HepG2 (cell line): Measurements from ENCODE around the gene FANCE. TPM values are rescaled to one million over a fixed set of nuclear protein-coding genes. Genes with fewer than 3 reads are reported as not detected.

Experiments used
- DNMT3B ChIP-seq: conservative IDR thresholded peaks from 2 replicates; pipeline ENCODE4 v1.6.1; 2016; ENCODE audit warnings: missing biosample characterization, control low read depth
- HES4 ChIP-seq: sonication (generic); formaldehyde crosslinking; IDR thresholded peaks from 2 replicates; pipeline ENCODE4 v1.9.0; 2021; ENCODE audit warnings: mild to moderate bottlenecking, missing genetic modification reagents, borderline replicate concordance
- HMGXB3 ChIP-seq: sonication (generic); formaldehyde crosslinking; IDR thresholded peaks from 2 replicates; pipeline ENCODE4 v1.4.0; 2020; ENCODE audit warnings: missing genetic modification reagents, borderline replicate concordance
- IRF1 ChIP-seq: sonication (generic); formaldehyde crosslinking; IDR thresholded peaks from 2 replicates; pipeline ENCODE4 v1.4.0; 2020; ENCODE audit warnings: low read depth, mild to moderate bottlenecking, missing genetic modification reagents
- MXI1 ChIP-seq: IDR thresholded peaks from 3 replicates; pipeline ENCODE4 v1.6.1; 2012; ENCODE audit warnings: low read depth, low read length, inconsistent platforms, borderline replicate concordance
- MYPOP ChIP-seq: sonication (generic); formaldehyde crosslinking; IDR thresholded peaks from 2 replicates; pipeline ENCODE4 v1.8.1; 2023; ENCODE audit warnings: mild to moderate bottlenecking, moderate library complexity, missing genetic modification reagents
- PLSCR1 ChIP-seq: sonication (generic); formaldehyde crosslinking; IDR thresholded peaks from 2 replicates; pipeline ENCODE4 v1.5.0; 2020; ENCODE audit warnings: missing genetic modification reagents, mild to moderate bottlenecking, borderline replicate concordance
- ZBTB40 ChIP-seq, 2 experiments: fragments of 450-650 bp in 1 of 2; sonication (generic) in 1 of 2; formaldehyde crosslinking in 1 of 2; IDR thresholded peaks; 2 replicates each; pipeline versions ENCODE4 v1.6.1 to v1.8.0; 2016 to 2022; ENCODE audit warnings: antibody characterized with exemption in 1 of 2, mild to moderate bottlenecking in 1 of 2, missing genetic modification reagents in 1 of 2
- ZNF235 ChIP-seq: sonication (generic); formaldehyde crosslinking; IDR thresholded peaks from 2 replicates; pipeline ENCODE4 v1.8.1; 2023; ENCODE audit warnings: mild to moderate bottlenecking, missing genetic modification reagents, borderline replicate concordance
- ZNF75D ChIP-seq: sonication (generic); formaldehyde crosslinking; IDR thresholded peaks from 2 replicates; pipeline ENCODE4 v1.8.1; 2023; ENCODE audit warnings: missing genetic modification reagents, mild to moderate bottlenecking, borderline replicate concordance
- polyA plus RNA-seq, 8 experiments: library from polyadenylated mRNA; depleted of rRNA in 3 of 8; stranded (reverse) in 7 of 8; unstranded in 1 of 8; fragments of >200 nt; fragmentation: Illumina TruSeq in 4 of 8; extraction: Trizol in 4 of 8; gene quantifications; 2 replicates each; pipeline versions ENCODE4 v1.2.1 to v1.2.3, GENCODE V29; 2011 to 2016; ENCODE audit warnings: low read depth in 4 of 8, missing spikeins in 1 of 8, mixed read lengths in 1 of 8; ENCODE audit not compliant: insufficient read depth in 1 of 8
- total RNA-seq, 5 experiments: library from RNA; depleted of rRNA; stranded (reverse); fragments of >200 nt; fragmentation: Illumina TruSeq; extraction: Trizol; gene quantifications; 2 replicates each; pipeline ENCODE4 v1.2.3, GENCODE V29; 2016; ENCODE audit warnings: low read depth in 1 of 5

FANCE gene
- total and polyA plus RNA-seq, 2 of the 13 experiments (the other 11 are each of a cell fraction or from before 2014, with no cell fraction given) = 7.1 to 11.2 TPM

GRCh38 chr6:35468980-35469750 is 17.0 kb downstream of the FANCE start (continued):
- TF ChIP-seq HMGXB3 (CRISPR knock-in tag) = no peak
- TF ChIP-seq ZNF75D = 0 out of 2 replicates have a peak, but pooled peaks have one; percentile 67
- no peak for TF ChIP-seq MXI1
- TF ChIP-seq DNMT3B (CRISPR knock-in tag) = no peak
- peak; percentile 2; the same call in 1 of the 2 replicates for TF ChIP-seq ZBTB40 (IDR thresholded peaks at IDR 0.05)
- no peak; the same call in 1 of the 2 replicates for TF ChIP-seq ZBTB40 (CRISPR knock-in tag; IDR thresholded peaks at IDR 0.05)
- TF ChIP-seq IRF1 (CRISPR knock-in tag) = no peak
- 0 out of 2 replicates have a peak, but pooled peaks have one; percentile 35 for TF ChIP-seq ZNF235 (CRISPR knock-in tag)
- no peak for TF ChIP-seq PLSCR1 (CRISPR knock-in tag)
- TF ChIP-seq MYPOP (CRISPR knock-in tag) = 0 out of 2 replicates have a peak, but pooled peaks have one; percentile 3
- TF ChIP-seq HES4 (CRISPR knock-in tag) = peak; percentile 55; the same call in 1 of the 2 replicates
